CD4-positive, alpha-beta T cell treated with Interleukin-10 for 1 hour (primary cell): ENCODE measurements around the gene NKX3-2.

Source experiments
- DNase-seq: peaks from one replicate; pipeline ENCODE4 v3.0.0-alpha.2; 2020

The NKX3-2 gene

GRCh38 chr4:13544606-13545393 is 492 bp upstream of the NKX3-2 start:
- DNase-seq = peak; percentile 29

- DNase-seq = no peak
Observed at GRCh38 chr4:13543032-13543838, 1.1 kb downstream of the NKX3-2 start.

GRCh38 chr4:13542577-13543031 is 1.7 kb downstream of the NKX3-2 start:
- DNase-seq = no peak

GRCh38 chr4:13541720-13542576 is 2.4 kb downstream of the NKX3-2 start:
- peak; percentile 33 for DNase-seq

- DNase-seq = no peak
Observed at GRCh38 chr4:13541176-13541604, 3.1 kb downstream of the NKX3-2 start.

- DNase-seq = no peak
Observed at GRCh38 chr4:13540446-13541175, 3.7 kb downstream of the NKX3-2 start.

- DNase-seq = no peak
Observed at GRCh38 chr4:13539619-13540445, 4.5 kb downstream of the NKX3-2 start.

- DNase-seq = no peak
Observed at GRCh38 chr4:13539047-13539618, 5.2 kb downstream of the NKX3-2 start.

GRCh38 chr4:13538427-13538973 is 5.8 kb downstream of the NKX3-2 start:
- DNase-seq = no peak

GRCh38 chr4:13537832-13538177 is 6.5 kb downstream of the NKX3-2 start:
- DNase-seq = no peak

- DNase-seq = no peak
Observed at GRCh38 chr4:13537011-13537831, 7.1 kb downstream of the NKX3-2 start.

GRCh38 chr4:13536607-13537006 is 7.7 kb downstream of the NKX3-2 start:
- no peak for DNase-seq

GRCh38 chr4:13535708-13536361 is 8.5 kb downstream of the NKX3-2 start:
- no peak for DNase-seq

GRCh38 chr4:13535118-13535517 is 9.2 kb downstream of the NKX3-2 start:
- no peak for DNase-seq

- DNase-seq = no peak
Observed at GRCh38 chr4:13534344-13535063, 9.8 kb downstream of the NKX3-2 start.

- DNase-seq = no peak
Observed at GRCh38 chr4:13533670-13534343, 10.5 kb downstream of the NKX3-2 start.

- DNase-seq = no peak
Observed at GRCh38 chr4:13531625-13531998, 12.7 kb downstream of the NKX3-2 start.
